GM19043 (cell line): Measurements from ENCODE around the gene SHC3.

Experiments used
- ATAC-seq: cut with Tn5 transposase; IDR thresholded peaks from one replicate; pipeline ENCODE4 v1.9.1; 2021; ENCODE audit warnings: low read depth; ENCODE audit not compliant: unreplicated experiment

Gene SHC3

GRCh38 chr9:89187541-89187940, 8.9 kb upstream of the SHC3 start:
- no peak for ATAC-seq

- no peak for ATAC-seq
These were observed 8.3 kb upstream of the SHC3 start for GRCh38 chr9:89186960-89187359.

- ATAC-seq, result no peak
These were observed 7.4 kb upstream of the SHC3 start for GRCh38 chr9:89185980-89186379.

- no peak for ATAC-seq
These were observed 4.5 kb upstream of the SHC3 start for GRCh38 chr9:89183146-89183545.

- no peak for ATAC-seq
These were observed 3.8 kb upstream of the SHC3 start for GRCh38 chr9:89182369-89182768.

- no peak for ATAC-seq
These were observed 1.5 kb upstream of the SHC3 start for GRCh38 chr9:89179895-89180734.

GRCh38 chr9:89179540-89179894, 899 bp upstream of the SHC3 start:
- ATAC-seq, result no peak

GRCh38 chr9:89178830-89179539, 367 bp upstream of the SHC3 start:
- ATAC-seq, result no peak

GRCh38 chr9:89177012-89177943, 1.3 kb downstream of the SHC3 start:
- ATAC-seq, result no peak

GRCh38 chr9:89175828-89176261, 2.8 kb downstream of the SHC3 start:
- no peak for ATAC-seq

- no peak for ATAC-seq
These were observed 4.3 kb downstream of the SHC3 start for GRCh38 chr9:89174291-89174690.

- no peak for ATAC-seq
These were observed 5.5 kb downstream of the SHC3 start for GRCh38 chr9:89173072-89173471.

- no peak for ATAC-seq
These were observed 6.2 kb downstream of the SHC3 start for GRCh38 chr9:89172398-89172797.

GRCh38 chr9:89171693-89172092, 6.9 kb downstream of the SHC3 start:
- no peak for ATAC-seq

GRCh38 chr9:89171231-89171630, 7.4 kb downstream of the SHC3 start:
- no peak for ATAC-seq

- no peak for ATAC-seq
These were observed 9.5 kb downstream of the SHC3 start for GRCh38 chr9:89168901-89169813.

GRCh38 chr9:89167788-89168187, 10.8 kb downstream of the SHC3 start:
- ATAC-seq, result no peak

- ATAC-seq, result no peak
These were observed 11.8 kb downstream of the SHC3 start for GRCh38 chr9:89166852-89167251.

- ATAC-seq, result no peak
These were observed 12.7 kb downstream of the SHC3 start for GRCh38 chr9:89165880-89166279.

- no peak for ATAC-seq
These were observed 13.3 kb downstream of the SHC3 start for GRCh38 chr9:89165341-89165740.
